DND-41 (cell line): ENCODE measurements around the gene MNT.
A peak's percentile ranks its signal among the peaks of the same experiment; 100 is the strongest.
"Not testable (repeated sequence)": the region's sequence is repeated elsewhere in the genome, so short reads cannot be mapped to it uniquely, and the experiment has no call there.

Source experiments
- ATAC-seq: fragments of 200-7000 bp; cut with Tn5 transposase; 3 replicates; pipeline ENCODE4 v1.9.1; 2021; ENCODE audit warnings: low read depth; ENCODE audit not compliant: insufficient read depth
- DNase-seq: peaks from one replicate; pipeline ENCODE4 v3.0.0-alpha.2; 2020
- H2AFZ ChIP-seq: 2 replicates; pipeline ENCODE4 v1.6.0; 2012; ENCODE audit warnings: low read depth, low read length
- H3K27ac ChIP-seq: 2 replicates; pipeline ENCODE4 v1.5.1; 2012; ENCODE audit warnings: low read length, inconsistent platforms
- H3K27me3 ChIP-seq: fragments of 200-600 bp; sonication (generic); 2 replicates; pipeline ENCODE4 v1.6.0; 2012; ENCODE audit warnings: low read length, mild to moderate bottlenecking, inconsistent platforms; ENCODE audit not compliant: insufficient read depth, poor library complexity
- H3K36me3 ChIP-seq: 2 replicates; pipeline ENCODE4 v1.5.1; 2012; ENCODE audit warnings: low read length, inconsistent platforms; ENCODE audit not compliant: insufficient read depth
- H3K4me1 ChIP-seq: 2 replicates; pipeline ENCODE4 v1.5.1; 2012; ENCODE audit warnings: mild to moderate bottlenecking, low read length; ENCODE audit not compliant: insufficient read depth
- H3K4me2 ChIP-seq: 2 replicates; pipeline ENCODE4 v1.6.0; 2012; ENCODE audit warnings: mild to moderate bottlenecking, moderate library complexity, low read length, inconsistent platforms; ENCODE audit not compliant: insufficient read depth
- H3K4me3 ChIP-seq, 2 experiments: fragments of 200-600 bp in 1 of 2; shearing (Covaris generic) in 1 of 2; 2 replicates each; pipeline ENCODE4 v1.5.1; 2012 to 2016; ENCODE audit warnings: inconsistent platforms in 2 of 2, low read length in 2 of 2, mild to moderate bottlenecking in 2 of 2, low read depth in 1 of 2, moderate library complexity in 1 of 2
- H3K79me2 ChIP-seq: 2 replicates; pipeline ENCODE4 v1.6.0; 2012; ENCODE audit warnings: low read length, inconsistent platforms; ENCODE audit not compliant: insufficient read depth
- H3K9ac ChIP-seq: 2 replicates; pipeline ENCODE4 v1.6.0; 2012; ENCODE audit warnings: low read depth, mild to moderate bottlenecking, inconsistent platforms, low read length, moderate library complexity
- H3K9me3 ChIP-seq: 2 replicates; pipeline ENCODE4 v1.5.1; 2012; ENCODE audit warnings: low read length, moderate library complexity, mild to moderate bottlenecking, inconsistent platforms; ENCODE audit not compliant: insufficient read depth, severe bottlenecking
- H4K20me1 ChIP-seq: 2 replicates; pipeline ENCODE4 v1.6.0; 2012; ENCODE audit warnings: low read length; ENCODE audit not compliant: insufficient read depth
- CTCF ChIP-seq: IDR thresholded peaks from 2 replicates; pipeline ENCODE4 v1.5.1; 2012; ENCODE audit warnings: borderline replicate concordance, low read length, moderate library complexity, mild to moderate bottlenecking; ENCODE audit not compliant: poor library complexity, severe bottlenecking; ENCODE audit errors: extremely low read depth
- EZH2 ChIP-seq: IDR thresholded peaks from 3 replicates; pipeline ENCODE4 v1.6.1; 2012; ENCODE audit warnings: borderline replicate concordance, low read depth, mild to moderate bottlenecking, moderate library complexity, low read length, inconsistent platforms; ENCODE audit not compliant: severe bottlenecking

The MNT gene

GRCh38 chr17:2400877-2401425 lies at the start of gene MNT:
TSS of gene MNT (minus strand) at chr17:2401060. CDS start at chr17:2400712, 348 bp downstream.
- H3K4me1 ChIP-seq, result peaks cover 41% of the 10 kb centered on the region

GRCh38 chr17:2450016-2450650 lies 49.3 kb upstream of the MNT start:
- Histone ChIP-seq H3K9me3 (peaks cover 6% of the 10 kb centered on the region), H3K27ac (no peak overlapping the region), H4K20me1 (no peaks in the 10 kb centered on the region), H3K36me3 (peaks cover 22% of the 10 kb centered on the region; the same call in 1 of the 2 replicates), H2AFZ (no peak overlapping the region), H3K4me2 (no peak overlapping the region), H3K4me3 (no peak overlapping the region), H3K79me2 (0 out of 2 replicates have a peak, but pooled peaks cover 3% of the 10 kb centered on the region), H3K9ac (no peak overlapping the region), H3K4me1 (no peaks in the 10 kb centered on the region), H3K27me3 (no peaks in the 10 kb centered on the region)
- TF ChIP-seq EZH2 (no peak), CTCF (no peak)
- ATAC-seq (no peak), DNase-seq (no peak)

More at GRCh38 chr17:2400877-2401425, at the start of gene MNT:
- H3K79me2 ChIP-seq, result peaks cover 42% of the 10 kb centered on the region
- TF ChIP-seq CTCF (no peak), EZH2 (no peak)
- H3K9me3 ChIP-seq, result no peaks in the 10 kb centered on the region
- H4K20me1 ChIP-seq, result peaks cover 31% of the 10 kb centered on the region
- peak within 1 kb of the TSS; percentile 83 for H3K4me2 ChIP-seq
- H2AFZ ChIP-seq, result peak within 1 kb of the TSS; percentile 89
- peak; percentile 96 for DNase-seq
- no peaks in the 10 kb centered on the region for H3K27me3 ChIP-seq
- H3K9ac ChIP-seq, result peak within 1 kb of the TSS; percentile 64
- peak within 1 kb of the TSS; percentile 86 to 87 for H3K4me3 ChIP-seq
- no peaks in the 10 kb centered on the region; the same call in none of the 2 replicates for H3K36me3 ChIP-seq
- peak within 1 kb of the TSS; percentile 89 for H3K27ac ChIP-seq
- ATAC-seq, result peak; percentile 43

GRCh38 chr17:2449486-2449885 lies 48.6 kb upstream of the MNT start:
- no peaks in the 10 kb centered on the region for H3K27me3 ChIP-seq
- H3K9me3 ChIP-seq, result peaks cover 6% of the 10 kb centered on the region
- no peak overlapping the region for H3K27ac ChIP-seq
- peaks cover 24% of the 10 kb centered on the region; the same call in 1 of the 2 replicates for H3K36me3 ChIP-seq
- H3K4me1 ChIP-seq, result no peaks in the 10 kb centered on the region
- no peak overlapping the region for H3K4me2 ChIP-seq
- DNase-seq (no peak), ATAC-seq (no peak)
- H3K79me2 ChIP-seq, result 0 out of 2 replicates have a peak, but pooled peaks cover 3% of the 10 kb centered on the region
- H3K4me3 ChIP-seq, result no peak overlapping the region
- TF ChIP-seq CTCF (no peak), EZH2 (no peak)
- no peak overlapping the region for H2AFZ ChIP-seq
- no peaks in the 10 kb centered on the region for H4K20me1 ChIP-seq
- no peak overlapping the region for H3K9ac ChIP-seq

GRCh38 chr17:2447479-2447878 lies 46.6 kb upstream of the MNT start:
- H3K79me2 ChIP-seq, H2AFZ ChIP-seq: not testable (repeated sequence)

More at GRCh38 chr17:2447479-2447878, 46.6 kb upstream of the MNT start:
- H3K27ac ChIP-seq, H3K4me1 ChIP-seq, H4K20me1 ChIP-seq, H3K4me3 ChIP-seq, DNase-seq, H3K4me2 ChIP-seq, ATAC-seq, H3K9ac ChIP-seq, H3K9me3 ChIP-seq, H3K27me3 ChIP-seq: not testable (repeated sequence)
- H3K36me3 ChIP-seq, result peaks cover 20% of the 10 kb centered on the region; the same call in 1 of the 2 replicates
